Endothelial cell of umbilical vein (primary cell): ENCODE results near the gene RTN4. TPM values are rescaled to one million over a fixed set of nuclear protein-coding genes. Genes with fewer than 3 reads are reported as not detected.

Source experiments
- BruUV-seq: library from RNA; stranded (reverse); fragments of 400-500 nt; replicated peaks from 2 replicates; lab custom pipeline; 2021; lab: Mats Ljungman, UMichigan
- CTCF ChIA-PET: fragments of 300-600, 350-600 bp; sonication (Branson Sonifier 250); formaldehyde crosslinking; loops from one replicate; lab custom pipeline; 2021; ENCODE audit warnings: antibody characterized with exemption, inconsistent platforms; lab: Charles Lee
- POLR2A ChIA-PET: fragments of 300-600, 350-600 bp; sonication (Branson Sonifier 250); formaldehyde crosslinking; loops from one replicate; lab custom pipeline; 2021; ENCODE audit warnings: antibody characterized with exemption, inconsistent platforms; lab: Charles Lee
- DNase-seq: peaks from one replicate; pipeline ENCODE4 v3.0.0-alpha.2; 2011; ENCODE audit warnings: low read depth, low spot score
- FAIRE-seq: peaks from 2 replicates; lab custom pipeline; 2011; peaks lifted over from hg19 to GRCh38; lab: Jason Lieb, UNC
- H2AFZ ChIP-seq: 2 replicates; pipeline ENCODE4 v1.6.0; 2012; ENCODE audit warnings: low read depth, low read length, control low read depth, inconsistent platforms
- H3K27ac ChIP-seq: 2 replicates; pipeline ENCODE4 v1.5.1; 2011; ENCODE audit warnings: low read depth, mild to moderate bottlenecking, control low read depth, low read length, moderate library complexity; ENCODE audit not compliant: insufficient read depth
- H3K27me3 ChIP-seq, 2 experiments: 2 replicates each; pipeline versions ENCODE4 v1.6.0 to v1.6.1; 2011; ENCODE audit warnings: low read length in 2 of 2, mixed read lengths in 1 of 2; ENCODE audit not compliant: control insufficient read depth in 2 of 2, insufficient read depth in 2 of 2
- H3K36me3 ChIP-seq, 2 experiments: 2 replicates in 1 of 2; 3 replicates in 1 of 2; pipeline ENCODE4 v1.5.1; 2011; ENCODE audit warnings: low read length in 2 of 2, mild to moderate bottlenecking in 1 of 2, moderate library complexity in 1 of 2; ENCODE audit not compliant: control insufficient read depth in 2 of 2, insufficient read depth in 2 of 2; ENCODE audit errors: extremely low read depth in 1 of 2
- H3K4me1 ChIP-seq: 3 replicates; pipeline ENCODE4 v1.5.1; 2011; ENCODE audit warnings: mild to moderate bottlenecking, low read length; ENCODE audit not compliant: control insufficient read depth, insufficient read depth; ENCODE audit errors: extremely low read depth
- H3K4me2 ChIP-seq: 2 replicates; pipeline ENCODE4 v1.6.1; 2011; ENCODE audit warnings: low read length, control low read depth, mixed read lengths; ENCODE audit not compliant: insufficient read depth
- H3K4me3 ChIP-seq, 3 experiments: fragments of 200-600 bp in 1 of 3; sonication (generic), shearing (Covaris generic) in 1 of 3; replicated peaks in 1 of 3; 2 replicates each; pipeline ENCODE4 v1.5.1; 2011 to 2016; ENCODE audit warnings: control low read depth in 3 of 3, low read length in 3 of 3, mild to moderate bottlenecking in 2 of 3, inconsistent platforms in 1 of 3, low read depth in 1 of 3, moderate library complexity in 1 of 3; ENCODE audit not compliant: insufficient read depth in 1 of 3
- H3K79me2 ChIP-seq: 2 replicates; pipeline ENCODE4 v1.6.0; 2012; ENCODE audit warnings: low read length, inconsistent platforms; ENCODE audit not compliant: control insufficient read depth, insufficient read depth
- H3K9ac ChIP-seq: replicated peaks from 2 replicates; pipeline ENCODE3; 2011; ENCODE audit warnings: low read length, control low read depth; ENCODE audit not compliant: insufficient read depth; ENCODE audit errors: extremely low read depth
- H3K9me1 ChIP-seq: replicated peaks from 3 replicates; pipeline ENCODE4 v1.6.0; 2011; ENCODE audit warnings: mild to moderate bottlenecking, low read length; ENCODE audit not compliant: control insufficient read depth, insufficient read depth; ENCODE audit errors: extremely low read depth
- H3K9me3 ChIP-seq: replicated peaks from 2 replicates; pipeline ENCODE4 v1.5.1; 2012; ENCODE audit warnings: low read length, inconsistent platforms; ENCODE audit not compliant: control insufficient read depth, insufficient read depth
- H4K20me1 ChIP-seq: replicated peaks from 2 replicates; pipeline ENCODE3; 2011; ENCODE audit warnings: mild to moderate bottlenecking, low read length; ENCODE audit not compliant: control insufficient read depth, insufficient read depth; ENCODE audit errors: extremely low read depth
- CTCF ChIP-seq, 2 donors: IDR thresholded peaks; 1 replicate in 1 of 2; 2 replicates in 1 of 2; pipeline ENCODE4 v1.5.1; 2011; ENCODE audit warnings: low read length in 2 of 2, mild to moderate bottlenecking in 2 of 2, moderate library complexity in 2 of 2, control low read depth in 1 of 2, inconsistent platforms in 1 of 2, low read depth in 1 of 2; ENCODE audit not compliant: insufficient read depth in 1 of 2; ENCODE audit errors: extremely low read depth in 1 of 2
- EZH2 ChIP-seq: IDR thresholded peaks from 2 replicates; pipeline ENCODE4 v1.6.1; 2012; ENCODE audit warnings: borderline replicate concordance, low read depth, mild to moderate bottlenecking, moderate library complexity, low read length, inconsistent platforms; ENCODE audit not compliant: severe bottlenecking
- FOS ChIP-seq: IDR thresholded peaks from 2 replicates; pipeline ENCODE4 v1.6.1; 2011; ENCODE audit warnings: mild to moderate bottlenecking, low read length, moderate library complexity, borderline replicate concordance; ENCODE audit not compliant: insufficient read depth
- GATA2 ChIP-seq: IDR thresholded peaks from 2 replicates; pipeline ENCODE4 v1.7.0; 2011; ENCODE audit warnings: low read depth, mild to moderate bottlenecking, moderate library complexity, mixed read lengths, low read length; ENCODE audit not compliant: insufficient read length, insufficient read depth
- JUN ChIP-seq: IDR thresholded peaks from 2 replicates; pipeline ENCODE4 v1.6.1; 2011; ENCODE audit warnings: borderline replicate concordance, low read depth; ENCODE audit not compliant: insufficient read length, insufficient read depth
- MAX ChIP-seq: IDR thresholded peaks from 2 replicates; pipeline ENCODE4 v1.6.1; 2011; ENCODE audit not compliant: insufficient read depth, insufficient read length
- MYC ChIP-seq: IDR thresholded peaks from one replicate; pipeline ENCODE4 v1.6.1; 2011; ENCODE audit warnings: mild to moderate bottlenecking, low read depth, low read length
- POLR2A ChIP-seq: IDR thresholded peaks from 2 replicates; pipeline ENCODE4 v1.6.1; 2012; ENCODE audit warnings: low read depth, mild to moderate bottlenecking, control low read depth, low read length
- POLR2AphosphoS5 ChIP-seq: IDR thresholded peaks from 2 replicates; pipeline ENCODE4 v1.6.1; 2012; ENCODE audit warnings: low read depth, mild to moderate bottlenecking, control low read depth, low read length, moderate library complexity; ENCODE audit not compliant: insufficient read depth
- dilution Hi-C: fragments of 300-500 bp; cut with MboI; formaldehyde crosslinking; loops from one replicate; pipeline ENCODE4 v1.15.0; 2019; ENCODE audit warnings: low sequenced_read_pairs; ENCODE audit not compliant: extremely low pct_ligation_motif_present
- intact Hi-C: fragments of 100-400 bp; cut with micrococcal nuclease; formaldehyde crosslinking; loops from one replicate; pipeline ENCODE4 v1.10.0; 2022
- polyA plus RNA-seq, 4 experiments: library from polyadenylated mRNA; depleted of rRNA in 3 of 4; stranded (reverse) in 3 of 4; unstranded in 1 of 4; fragments of >200 nt; gene quantifications; 2 replicates each; pipeline versions ENCODE4 v1.2.1 to v1.2.3, GENCODE V29; 2011 to 2012; ENCODE audit warnings: missing spikeins in 1 of 4
- total RNA-seq: library from RNA; stranded (reverse); gene quantifications from 2 replicates; pipeline ENCODE4 v1.2.3, GENCODE V29; 2021

Gene RTN4
- total and polyA plus RNA-seq, 2 donors (not counting 3 experiments of a cell fraction or from before 2014, with no cell fraction given) = 253 to 486 TPM

GRCh38 chr2:54947136-54947535 is 103.1 kb downstream of the RTN4 start:
- BruUV-seq = no TSS peak
- no peak for FAIRE-seq
- Histone ChIP-seq H4K20me1 (no peaks in the 10 kb centered on the region), H3K9me1 (no peaks in the 10 kb centered on the region), H3K4me1 (no peaks in the 10 kb centered on the region), H3K4me2 (no peak overlapping the region), H3K79me2 (no peaks in the 10 kb centered on the region), H3K9ac (no peak overlapping the region), H3K4me3 (no peak overlapping the region), H3K27ac (no peak overlapping the region), H3K9me3 (no peaks in the 10 kb centered on the region), H2AFZ (no peak overlapping the region), H3K36me3 (no peaks in the 10 kb centered on the region), H3K27me3 (peaks cover 2 to 3% of the 10 kb centered on the region in 2 experiments)
- TF ChIP-seq GATA2 (no peak), MYC (no peak), FOS (no peak), CTCF (IDR thresholded peaks at IDR 0.05; ENCODE audit: extremely low read depth in 1 of 2, insufficient read depth in 1 of 2, low read depth in 1 of 2, low read length in 2 of 2) (no peak), EZH2 (no peak), POLR2AphosphoS5 (no peak), POLR2A (no peak), MAX (no peak), JUN (no peak)
- ChIA-PET POLR2A (no interaction called here), CTCF (no interaction called here)
- no peak for DNase-seq
- intact Hi-C loops (no loop called here), dilution Hi-C loops (no loop called here)
